Stimulated activated naive CD4-positive, alpha-beta T cell treated with Interleukin-2 at 50 U/mL for 16 hours (primary cell): Measurements from ENCODE around the gene IGSF3.
"Not testable (repeated sequence)": the region's sequence is repeated elsewhere in the genome, so short reads cannot be mapped to it uniquely, and the experiment has no call there.

Experiments
- DNase-seq: peaks from one replicate; lab custom pipeline; 2025; lab: John Stamatoyannopoulos, UW

IGSF3 gene

DNA sequence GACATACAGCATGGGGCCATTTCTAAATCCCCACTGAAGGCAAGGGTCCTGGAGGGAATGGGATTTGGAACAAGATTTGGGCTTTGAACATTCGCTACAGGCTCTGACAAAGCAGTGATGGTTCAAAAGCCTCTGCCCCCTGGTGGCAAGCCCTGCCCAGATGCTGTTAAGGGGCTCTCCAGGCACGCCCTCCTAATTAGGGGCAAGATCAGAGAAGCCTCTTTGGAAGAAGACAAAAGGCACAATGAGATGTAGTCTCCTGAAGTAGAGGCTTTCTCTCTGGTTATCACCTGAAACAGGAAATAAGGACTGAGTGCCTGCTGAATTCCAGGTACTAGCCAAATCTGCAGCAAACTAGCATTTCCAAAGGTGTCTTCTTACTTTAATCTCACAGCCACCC is 37.5 kb downstream of the IGSF3 start:
- not testable (repeated sequence) for DNase-seq

DNA sequence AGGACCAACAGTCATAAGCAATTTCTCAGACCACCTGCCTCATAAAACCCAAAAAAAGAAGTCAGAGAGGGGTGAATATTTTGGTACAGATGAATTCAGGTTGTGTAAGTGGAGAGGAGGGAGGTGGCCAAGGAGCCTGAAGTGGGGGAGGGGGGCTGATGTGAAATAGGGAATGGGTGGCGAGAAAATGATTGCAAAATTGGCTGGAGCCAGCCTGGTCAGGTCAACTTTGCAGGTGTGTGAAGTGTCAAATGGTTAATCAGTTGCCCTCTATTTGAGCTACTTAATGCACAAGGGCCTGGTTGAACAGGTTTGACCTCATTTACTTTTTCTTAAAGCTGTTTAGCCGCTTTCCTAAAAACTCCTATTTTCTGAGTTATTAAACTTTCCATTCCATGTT is 38.1 kb downstream of the IGSF3 start:
- not testable (repeated sequence) for DNase-seq

- DNase-seq = no peak
Observed at GRCh38 chr1:116628448-116628847, 39.1 kb downstream of the IGSF3 start.

- DNase-seq = not testable (repeated sequence)
Observed at GRCh38 chr1:116627357-116627756, 40.2 kb downstream of the IGSF3 start.

- DNase-seq = not testable (repeated sequence)
Observed at GRCh38 chr1:116626915-116627314, 40.6 kb downstream of the IGSF3 start.

DNA sequence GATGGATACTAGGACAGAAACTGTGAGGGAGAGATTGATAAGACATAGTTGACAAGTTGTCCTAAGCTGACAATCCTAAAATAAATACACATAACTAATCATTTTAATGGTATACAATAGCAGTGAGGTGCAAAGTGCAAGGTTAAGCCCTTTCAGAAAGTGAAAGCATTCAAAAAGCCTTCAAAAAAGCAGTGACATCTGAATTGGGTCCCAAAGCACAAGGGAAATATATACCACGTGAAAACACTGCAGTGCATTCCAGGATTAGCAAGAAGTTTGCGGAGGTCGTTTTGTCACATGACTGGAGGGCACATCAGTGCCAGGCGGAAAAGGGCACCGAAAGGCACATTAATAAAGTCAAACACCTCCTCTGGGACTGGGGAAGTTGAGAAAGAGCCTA is 42.4 kb downstream of the IGSF3 start:
- not testable (repeated sequence) for DNase-seq

DNA sequence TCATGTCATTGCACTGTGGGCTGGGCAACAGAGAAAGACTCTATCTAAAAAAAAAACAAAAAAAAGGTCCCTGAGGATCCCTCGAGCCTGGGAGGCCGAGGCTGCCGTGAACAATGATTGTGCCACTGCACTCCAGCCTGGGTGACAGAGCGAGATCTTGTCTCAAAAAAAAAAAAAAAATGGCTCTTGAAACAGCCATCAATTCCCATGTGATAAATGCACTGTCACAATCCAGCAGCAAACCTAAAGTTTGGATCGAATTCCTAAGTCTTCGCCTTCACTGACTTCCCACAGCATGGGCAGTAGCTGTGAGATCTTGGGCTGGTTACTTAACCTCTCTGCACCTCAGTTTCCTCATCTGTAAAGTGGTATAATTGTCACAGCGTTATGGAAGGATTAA is 43.5 kb downstream of the IGSF3 start:
- no peak for DNase-seq

- not testable (repeated sequence) for DNase-seq
Observed at GRCh38 chr1:116622496-116622895, 45.0 kb downstream of the IGSF3 start.

DNA sequence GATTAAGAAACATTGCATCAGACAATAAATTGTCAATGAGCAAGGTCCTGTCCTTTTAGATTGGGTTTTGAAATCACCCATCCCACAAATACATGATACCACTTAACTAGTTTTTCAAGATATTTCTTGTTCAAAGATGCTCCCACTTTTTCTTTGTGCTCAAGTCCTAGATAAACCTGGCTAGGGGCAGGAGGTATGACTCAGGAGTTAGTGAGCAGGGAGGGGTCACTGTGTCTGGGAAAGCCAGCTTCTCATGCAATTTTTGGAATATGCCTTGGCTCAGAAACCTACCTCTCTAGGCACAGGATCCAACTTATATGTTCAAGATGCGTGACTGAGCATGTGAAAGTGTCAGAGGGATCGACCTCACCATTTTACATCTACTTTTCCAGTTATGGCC is 45.8 kb downstream of the IGSF3 start:
- DNase-seq = not testable (repeated sequence)

DNA sequence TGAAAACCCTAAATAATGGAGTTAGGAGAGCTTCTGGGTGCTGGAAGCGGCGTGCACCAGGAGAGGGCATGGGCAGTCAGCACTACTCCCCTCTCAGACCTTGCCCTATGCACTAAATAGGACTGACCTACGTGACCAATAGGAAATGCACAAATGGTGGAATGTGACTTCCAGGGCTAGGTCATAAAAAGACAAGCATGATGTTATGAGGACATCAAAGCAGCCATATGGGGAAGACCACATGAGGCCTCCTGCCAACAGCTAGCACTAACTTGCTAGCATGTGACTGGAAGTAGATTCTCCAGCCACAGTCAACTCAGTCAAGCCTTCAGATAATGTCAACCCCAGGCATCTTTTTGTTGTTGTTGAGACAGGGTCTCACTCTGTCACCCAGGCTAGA is 47.1 kb downstream of the IGSF3 start:
- not testable (repeated sequence) for DNase-seq

DNA sequence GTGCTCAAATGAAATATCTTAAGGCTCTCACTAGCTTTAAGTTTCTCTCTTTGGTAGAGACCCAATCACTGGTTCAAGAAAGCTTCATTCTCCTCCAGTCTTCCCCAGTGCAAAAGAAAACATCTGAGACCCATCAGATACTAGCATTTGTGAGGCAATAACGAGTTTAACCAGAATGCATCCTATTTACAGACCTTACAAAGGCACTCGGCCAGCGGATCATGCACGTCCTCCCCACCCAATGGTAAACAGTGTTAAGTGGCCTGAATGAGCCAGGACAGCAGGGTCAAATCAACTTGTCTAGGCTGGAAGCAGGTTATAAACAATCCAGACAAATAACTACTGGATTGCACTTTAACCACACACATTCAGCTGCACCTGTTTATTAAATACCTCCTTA is 48.4 kb downstream of the IGSF3 start:
- not testable (repeated sequence) for DNase-seq

GRCh38 chr1:116617808-116618207 is 49.7 kb downstream of the IGSF3 start:
- DNase-seq = not testable (repeated sequence)

DNA sequence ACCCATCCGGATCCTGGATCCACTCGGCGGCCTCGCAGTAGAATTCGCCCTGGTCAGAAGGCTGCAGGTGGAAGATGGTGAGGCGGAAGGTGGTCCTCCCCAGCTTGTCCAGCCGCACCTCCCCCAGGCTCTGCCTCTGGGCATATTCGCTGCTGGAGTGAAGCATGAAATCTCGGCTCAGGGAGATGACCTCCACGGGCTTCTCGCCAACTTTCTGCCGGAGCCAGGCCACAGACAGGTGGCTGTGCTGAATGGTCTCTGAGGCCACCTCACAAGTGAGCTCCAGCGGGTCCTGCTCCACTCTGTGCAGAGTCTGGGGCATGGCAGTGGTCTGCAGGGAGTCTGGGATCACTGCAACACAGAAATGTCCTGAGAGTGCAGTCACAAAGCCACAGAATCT is 53.7 kb downstream of the IGSF3 start:
- not testable (repeated sequence) for DNase-seq

GRCh38 chr1:116609801-116610371 is 57.6 kb downstream of the IGSF3 start:
- DNase-seq = not testable (repeated sequence)

- not testable (repeated sequence) for DNase-seq
Observed at GRCh38 chr1:116608841-116609240, 58.7 kb downstream of the IGSF3 start.

DNA sequence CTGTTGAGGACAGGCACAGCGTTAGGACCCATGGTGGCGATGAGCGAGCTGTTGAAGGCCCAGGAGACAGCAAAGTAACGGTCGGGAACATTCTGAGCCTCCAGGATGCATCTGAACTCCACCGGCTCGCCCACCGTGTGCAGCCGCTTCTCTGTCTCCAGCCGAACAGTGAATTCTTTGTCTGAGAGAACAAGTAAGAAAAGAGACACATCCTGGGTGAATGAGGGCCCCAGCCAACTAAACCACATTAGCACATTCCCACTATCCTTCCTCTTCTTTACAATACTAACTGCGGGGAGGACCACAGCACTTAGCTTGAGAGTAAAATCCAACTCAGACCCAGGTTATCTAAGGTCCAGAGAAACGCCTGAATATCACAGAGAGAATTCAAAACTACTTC is 59.4 kb downstream of the IGSF3 start:
- not testable (repeated sequence) for DNase-seq

GRCh38 chr1:116607463-116607862 is 60.1 kb downstream of the IGSF3 start:
- not testable (repeated sequence) for DNase-seq

GRCh38 chr1:116606067-116606466 is 61.5 kb downstream of the IGSF3 start:
- DNase-seq = not testable (repeated sequence)

DNA sequence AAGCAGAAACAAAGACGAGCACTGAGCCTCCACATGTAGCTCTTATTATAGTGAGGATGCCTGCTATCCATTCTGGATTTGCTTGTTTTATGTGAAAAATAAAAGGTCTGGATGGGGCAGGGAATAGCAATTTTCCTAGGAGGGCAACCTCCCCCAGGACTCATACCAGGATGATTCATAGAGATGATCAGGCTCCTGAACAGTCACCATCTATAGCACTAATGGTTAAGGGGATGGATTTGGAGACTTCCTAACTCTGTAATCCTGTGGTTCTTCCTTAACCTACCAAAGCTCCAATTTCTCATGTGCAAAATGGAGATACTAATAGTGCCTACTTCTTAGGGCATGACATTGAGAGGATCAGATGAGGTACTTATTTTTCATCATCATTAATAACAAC is 62.2 kb downstream of the IGSF3 start:
- DNase-seq = no peak

- not testable (repeated sequence) for DNase-seq
Observed at GRCh38 chr1:116604408-116604807, 63.1 kb downstream of the IGSF3 start.

DNA sequence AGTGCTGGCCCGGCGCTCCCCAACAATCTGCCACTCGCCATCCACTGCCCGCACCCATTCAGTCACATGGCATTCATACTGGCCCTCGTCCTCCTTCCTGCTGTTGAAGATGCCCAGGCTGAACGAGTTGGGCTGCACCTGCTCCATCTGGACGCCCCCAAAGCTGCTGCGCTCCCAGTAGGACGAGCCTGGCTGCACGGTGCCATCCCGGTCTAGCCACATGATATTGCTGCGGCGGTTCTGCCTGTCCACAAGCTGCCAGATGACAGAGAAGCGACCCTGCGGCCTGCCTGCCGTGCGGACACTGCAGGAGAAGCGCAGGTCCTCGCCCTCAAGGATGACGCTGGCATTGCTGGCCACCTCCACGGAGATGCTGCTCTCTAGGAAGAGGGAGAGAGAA is 63.9 kb downstream of the IGSF3 start:
- not testable (repeated sequence) for DNase-seq

- DNase-seq = not testable (repeated sequence)
Observed at GRCh38 chr1:116599369-116599768, 68.2 kb downstream of the IGSF3 start.

GRCh38 chr1:116598420-116599036 is 69.0 kb downstream of the IGSF3 start:
- not testable (repeated sequence) for DNase-seq

DNA sequence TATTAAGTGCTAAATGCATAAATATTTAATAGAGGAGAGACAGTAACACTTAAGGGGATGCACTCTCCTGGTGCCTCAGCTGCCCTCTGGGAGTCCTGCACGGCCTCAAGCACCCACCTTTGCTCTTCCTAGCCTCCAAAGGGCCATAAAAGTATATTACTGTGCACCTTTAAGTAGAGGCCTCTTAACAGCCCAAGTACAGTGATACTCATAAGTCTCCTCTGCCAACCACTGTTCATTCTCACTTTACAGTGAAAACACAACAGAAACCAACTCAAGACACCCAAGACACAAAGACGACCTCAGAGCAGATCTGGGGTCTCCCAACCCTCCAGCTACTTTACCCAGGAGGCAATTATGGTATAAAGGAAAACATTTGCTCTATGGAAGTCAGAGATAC is 70.1 kb downstream of the IGSF3 start:
- DNase-seq = not testable (repeated sequence)
